Left lung (tissue), 10 donors: Measurements from ENCODE around the gene TNK1. TPM values are rescaled to one million over a fixed set of nuclear protein-coding genes. Genes with fewer than 3 reads are reported as not detected.
"Not testable (repeated sequence)": the region's sequence is repeated elsewhere in the genome, so short reads cannot be mapped to it uniquely, and the experiment has no call there.

Source experiments
- ATAC-seq: fragments of 200-7000 bp; cut with Tn5 transposase; one replicate; pipeline ENCODE4 v1.9.1; 2020; ENCODE audit warnings: moderate library complexity
- DNase-seq, 4 donors: peaks; one replicate each; pipeline ENCODE4 v3.0.0-alpha.2; 2013 to 2020
- H3K27ac ChIP-seq, 2 donors: fragments of 200-600 bp; sonication (generic) in 1 of 2; one replicate each; pipeline versions ENCODE4 v1.5.0 to v1.8.0; 2020 to 2021
- H3K27me3 ChIP-seq, 2 donors: fragments of 200-600 bp; sonication (generic) in 1 of 2; one replicate each; pipeline versions ENCODE4 v1.5.0 to v1.8.0; 2020 to 2021
- H3K36me3 ChIP-seq, 2 donors: fragments of 200-600 bp; sonication (generic) in 1 of 2; one replicate each; pipeline versions ENCODE4 v1.5.0 to v1.8.0; 2020 to 2021
- H3K4me1 ChIP-seq, 2 donors: fragments of 200-600 bp; one replicate each; pipeline ENCODE4 v1.8.0; 2021
- H3K4me3 ChIP-seq, 2 donors: fragments of 200-600 bp; sonication (generic) in 1 of 2; one replicate each; pipeline versions ENCODE4 v1.5.0 to v1.8.0; 2020 to 2021; ENCODE audit warnings: mild to moderate bottlenecking in 1 of 2
- H3K9me3 ChIP-seq, 2 donors: fragments of 200-600 bp; sonication (generic) in 1 of 2; one replicate each; pipeline versions ENCODE4 v1.5.0 to v1.8.0; 2020 to 2021
- CTCF ChIP-seq, 2 donors: fragments of 200-600 bp; sonication (generic) in 1 of 2; IDR thresholded peaks; one replicate each; pipeline versions ENCODE4 v1.5.0 to v1.8.0; 2021; ENCODE audit warnings: antibody characterized with exemption in 2 of 2
- intact Hi-C, 2 donors: fragments of 100-400 bp; cut with DNase I; formaldehyde crosslinking; loops; one replicate each; pipeline versions ENCODE4 v1.11.2 to v1.14.2; 2022
- polyA plus RNA-seq, 6 donors: library from polyadenylated mRNA; unstranded; fragments of 120-200 nt; gene quantifications; one replicate each; pipeline ENCODE4 v1.2.1, GENCODE V29; 2013; ENCODE audit not compliant: insufficient read length in 6 of 6
- total RNA-seq, 2 donors: library from RNA; stranded (reverse); fragmentation: NEBNext Ultra II Directional; extraction: Animal tissue kit (Norgen Biotek cat#: 25700); gene quantifications; one replicate each; pipeline ENCODE4 v1.2.1, GENCODE V29; 2021
- donor health status: DM: no; HTN: yes; CAD: no.
- donor health status: DM: no; HTN: no; CAD: no.

Gene TNK1
- total and polyA plus RNA-seq, 8 donors = 5.3 to 8.7 (median 6.3) TPM

DNA sequence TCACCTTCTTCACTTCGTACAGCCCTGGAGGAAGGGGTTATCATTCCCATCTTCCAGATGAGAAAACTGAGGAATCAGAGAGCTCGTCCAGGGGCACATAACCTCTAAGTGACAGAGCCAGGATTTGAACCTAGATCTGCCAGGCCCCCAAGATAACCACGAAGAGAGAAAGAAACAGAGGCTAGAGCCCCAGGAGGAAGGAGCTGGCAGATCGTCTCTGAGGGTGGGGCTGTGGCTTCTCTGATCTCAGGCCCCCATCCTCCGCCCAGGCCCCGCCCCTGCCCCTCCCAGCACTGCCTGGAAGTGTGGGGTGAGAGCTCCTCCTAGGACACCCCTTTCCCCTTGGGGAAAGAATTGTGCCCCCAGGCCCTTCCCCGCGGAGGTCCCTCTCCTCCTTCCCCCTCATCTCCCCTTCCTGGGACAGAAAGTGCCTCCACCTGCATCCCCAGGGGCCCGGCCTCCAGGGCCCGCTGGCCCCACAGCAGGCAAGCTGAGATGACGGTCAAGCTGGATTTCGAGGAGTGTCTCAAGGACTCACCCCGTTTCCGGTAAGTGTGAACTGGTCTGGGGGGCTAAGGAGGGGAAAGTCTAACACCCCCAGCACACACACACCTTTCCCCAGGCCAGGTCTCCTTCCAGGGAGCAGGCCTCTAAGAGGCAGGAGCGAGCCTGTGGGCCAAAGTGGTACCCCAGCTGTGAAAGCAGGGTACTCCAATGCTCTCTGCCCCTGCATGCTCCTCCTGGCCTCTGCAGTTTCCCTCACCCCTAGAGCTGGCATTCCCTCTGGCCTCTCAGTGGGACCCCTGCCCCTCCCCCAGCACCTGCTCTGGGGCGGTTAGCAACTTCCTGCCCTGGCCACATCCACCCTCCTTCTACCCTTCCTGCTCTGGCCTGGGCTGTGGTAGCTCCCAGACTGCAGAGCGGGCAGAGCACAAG is 44.4 kb upstream of the TNK1 start, which contains the start of gene ACAP1:
Gene ACAP1 (plus strand): TSS at position 290 of the 936 bp plus-strand sequence. CDS start 206 bp downstream, at position 496.
- H3K27me3 ChIP-seq = peaks cover 0 to 37% of the 10 kb centered on the region in 2 donors
- DNase-seq (peak in 2 of 4 donors; percentile 72 to 94), ATAC-seq (peak; percentile 78)
- H3K36me3 ChIP-seq = peaks cover 0 to 9% of the 10 kb centered on the region in 2 donors
- peak within 1 kb of the TSS in 1 of 2 donors; percentile 66 for H3K27ac ChIP-seq
- peaks cover 0 to 34% of the 10 kb centered on the region in 2 donors for H3K4me1 ChIP-seq
- H3K4me3 ChIP-seq = peak within 1 kb of the TSS in 1 of 2 donors; percentile 47
- H3K9me3 ChIP-seq = no peaks in the 10 kb centered on the region
- intact Hi-C loops = no loop called here
- TF ChIP-seq CTCF (IDR thresholded peaks at IDR 0.05) = no peak

GRCh38 chr17:7337600-7337999 is 43.3 kb upstream of the TNK1 start:
- DNase-seq, ATAC-seq, intact Hi-C loops, H3K9me3 ChIP-seq: not testable (repeated sequence)
- Histone ChIP-seq H3K36me3 (peaks cover 0 to 20% of the 10 kb centered on the region in 2 donors), H3K4me1 (peaks cover 0 to 29% of the 10 kb centered on the region in 2 donors), H3K27me3 (peaks cover 0 to 48% of the 10 kb centered on the region in 2 donors), H3K4me3 (peak overlapping the region in 1 of 2 donors; percentile 47), H3K27ac (peak overlapping the region in 1 of 2 donors; percentile 66)

DNA sequence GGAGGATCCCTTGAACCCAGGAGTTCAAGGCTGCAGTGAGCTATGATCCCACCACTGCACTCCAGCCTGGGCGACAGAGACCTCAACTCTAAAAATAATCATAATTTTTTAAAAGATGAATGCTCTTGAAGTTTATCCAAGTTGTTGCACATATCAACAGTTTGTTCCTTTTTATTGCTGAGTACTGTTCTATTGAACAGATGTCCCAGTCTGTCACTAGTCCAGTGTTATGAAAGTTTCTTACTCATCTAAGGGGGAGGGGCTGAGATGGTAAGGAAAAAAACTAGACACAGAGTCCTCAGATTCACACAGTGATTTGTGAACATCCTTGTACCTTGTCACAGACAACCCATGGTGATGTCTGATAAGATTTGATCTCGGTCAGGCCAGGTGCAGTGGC is 40.7 kb upstream of the TNK1 start:
- Histone ChIP-seq H3K4me3 (no peak overlapping the region), H3K27ac (no peak overlapping the region), H3K36me3 (peaks cover 0 to 39% of the 10 kb centered on the region in 2 donors), H3K4me1 (peaks cover 0 to 29% of the 10 kb centered on the region in 2 donors), H3K27me3 (peaks cover 0 to 57% of the 10 kb centered on the region in 2 donors), H3K9me3 (no peaks in the 10 kb centered on the region)
- TF ChIP-seq CTCF (IDR thresholded peaks at IDR 0.05) = no peak
- no peak for ATAC-seq
- no peak for DNase-seq
- intact Hi-C loops = no loop called here

- Histone ChIP-seq H3K27ac (no peak overlapping the region), H3K36me3 (peaks cover 0 to 47% of the 10 kb centered on the region in 2 donors), H3K4me3 (no peak overlapping the region), H3K9me3 (no peaks in the 10 kb centered on the region), H3K27me3 (peaks cover 0 to 47% of the 10 kb centered on the region in 2 donors), H3K4me1 (peaks cover 0 to 22% of the 10 kb centered on the region in 2 donors)
- no peak for DNase-seq
- no peak for ATAC-seq
- no peak for TF ChIP-seq CTCF (IDR thresholded peaks at IDR 0.05)
- intact Hi-C loops = no loop called here
These were observed 39.0 kb upstream of the TNK1 start for GRCh38 chr17:7341842-7342241.

DNA sequence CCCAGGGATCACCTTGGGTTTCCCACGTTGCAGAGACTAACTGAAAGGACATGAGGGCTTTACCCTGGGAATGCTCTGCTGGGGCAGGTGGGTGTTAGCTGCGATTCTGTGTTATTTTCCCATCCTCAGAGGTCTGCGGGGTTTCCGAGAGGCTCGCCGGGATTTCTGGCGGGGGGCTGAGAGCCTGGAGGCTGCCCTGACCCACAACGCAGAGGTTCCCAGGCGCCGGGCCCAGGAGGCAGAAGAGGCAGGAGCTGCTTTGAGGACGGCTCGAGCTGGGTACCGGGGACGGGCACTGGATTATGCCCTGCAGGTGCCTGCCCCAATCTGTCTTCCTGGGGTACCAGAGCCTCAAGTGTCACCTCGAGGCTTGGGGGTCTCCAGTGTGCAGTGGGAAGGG is 37.6 kb upstream of the TNK1 start:
- H3K4me3 ChIP-seq = no peak overlapping the region
- H3K9me3 ChIP-seq = no peaks in the 10 kb centered on the region
- intact Hi-C loops = no loop called here
- peaks cover 0 to 44% of the 10 kb centered on the region in 2 donors for H3K27me3 ChIP-seq
- DNase-seq (no peak), ATAC-seq (no peak)
- peaks cover 0 to 61% of the 10 kb centered on the region in 2 donors for H3K36me3 ChIP-seq
- peaks cover 0 to 16% of the 10 kb centered on the region in 2 donors for H3K4me1 ChIP-seq
- no peak overlapping the region for H3K27ac ChIP-seq
- TF ChIP-seq CTCF (IDR thresholded peaks at IDR 0.05) = no peak
